Measurements from ENCODE around the gene ZNF700.

- TF ChIP-seq CTCF (conservative IDR thresholded peaks at IDR 0.05; ENCODE audit: low read length) = no peak
- TF ChIP-seq EZH2phosphoT487 (IDR thresholded peaks at IDR 0.05; ENCODE audit: borderline replicate concordance) = no peak
These were observed 19.0 kb upstream of the ZNF700 start for GRCh38 chr19:11905928-11906327.
